H9 (cell line): ENCODE measurements around the gene OSTC. TPM values are rescaled to one million over a fixed set of nuclear protein-coding genes. Genes with fewer than 3 reads are reported as not detected.

ENCODE experiments used
- DNase-seq: peaks from one replicate; pipeline ENCODE4 v3.0.0-alpha.2; 2017
- H2AFZ ChIP-seq: one replicate; pipeline ENCODE4 v1.6.1; 2013; ENCODE audit warnings: mild to moderate bottlenecking, low read length, control low read depth, moderate library complexity
- H2AK5ac ChIP-seq: 2 replicates; pipeline ENCODE4 v1.6.1; 2013; ENCODE audit warnings: low read length, control low read depth, mixed read lengths; ENCODE audit not compliant: insufficient read length
- H2BK120ac ChIP-seq: one replicate; pipeline ENCODE4 v1.6.1; 2013; ENCODE audit warnings: low read depth, mild to moderate bottlenecking, low read length, control low read depth, inconsistent platforms; ENCODE audit not compliant: poor library complexity, severe bottlenecking
- H2BK12ac ChIP-seq: 2 replicates; pipeline ENCODE4 v1.6.1; 2013; ENCODE audit warnings: low read length, control low read depth, mixed read lengths, low read depth; ENCODE audit not compliant: insufficient read length
- H2BK15ac ChIP-seq: 2 replicates; pipeline ENCODE4 v1.6.1; 2013; ENCODE audit warnings: low read depth, low read length, control low read depth
- H2BK20ac ChIP-seq: one replicate; pipeline ENCODE4 v1.6.1; 2013; ENCODE audit warnings: low read depth, mild to moderate bottlenecking, low read length, control low read depth, inconsistent platforms; ENCODE audit not compliant: poor library complexity, severe bottlenecking
- H2BK5ac ChIP-seq: 2 replicates; pipeline ENCODE4 v1.6.1; 2013; ENCODE audit warnings: low read length, control low read depth, mixed read lengths; ENCODE audit not compliant: insufficient read length
- H3K14ac ChIP-seq: 2 replicates; pipeline ENCODE4 v1.6.1; 2013; ENCODE audit warnings: low read length, control low read depth; ENCODE audit not compliant: insufficient read depth
- H3K18ac ChIP-seq: 2 replicates; pipeline ENCODE4 v1.6.1; 2013; ENCODE audit warnings: low read depth, mild to moderate bottlenecking, mixed read lengths, low read length, control low read depth; ENCODE audit not compliant: insufficient read length
- H3K23ac ChIP-seq: 2 replicates; pipeline ENCODE4 v1.6.1; 2013; ENCODE audit warnings: low read length, control low read depth, mixed read lengths, low read depth; ENCODE audit not compliant: insufficient read length
- H3K23me2 ChIP-seq: 2 replicates; pipeline ENCODE4 v1.6.1; 2013; ENCODE audit warnings: low read depth, mild to moderate bottlenecking, mixed read lengths, low read length, control low read depth; ENCODE audit not compliant: insufficient read length, poor library complexity, severe bottlenecking
- H3K27ac ChIP-seq: 2 replicates; pipeline ENCODE4 v1.5.1; 2013; ENCODE audit warnings: low read length, control low read depth, mixed read lengths, low read depth; ENCODE audit not compliant: insufficient read length
- H3K27me3 ChIP-seq: 2 replicates; pipeline ENCODE4 v1.6.1; 2013; ENCODE audit warnings: low read length, control low read depth, inconsistent platforms; ENCODE audit not compliant: insufficient read depth
- H3K4ac ChIP-seq: 2 replicates; pipeline ENCODE4 v1.6.1; 2013; ENCODE audit warnings: low read depth, mild to moderate bottlenecking, control low read depth, inconsistent platforms, low read length, moderate library complexity
- H3K4me1 ChIP-seq: 2 replicates; pipeline ENCODE4 v1.6.1; 2013; ENCODE audit warnings: low read length, control low read depth, inconsistent platforms; ENCODE audit not compliant: insufficient read depth
- H3K4me2 ChIP-seq: 2 replicates; pipeline ENCODE4 v1.6.1; 2013; ENCODE audit warnings: low read length, control low read depth, mixed read lengths; ENCODE audit not compliant: insufficient read length, insufficient read depth
- H3K56ac ChIP-seq: 2 replicates; pipeline ENCODE4 v1.6.1; 2013; ENCODE audit warnings: low read depth, mild to moderate bottlenecking, mixed read lengths, low read length, control low read depth; ENCODE audit not compliant: insufficient read length
- H3K79me1 ChIP-seq: 2 replicates; pipeline ENCODE4 v1.6.1; 2013; ENCODE audit warnings: low read depth, mild to moderate bottlenecking, moderate library complexity, low read length, control low read depth, inconsistent platforms; ENCODE audit not compliant: insufficient read depth, poor library complexity, severe bottlenecking
- H3K79me2 ChIP-seq: 2 replicates; pipeline ENCODE4 v1.6.1; 2013; ENCODE audit warnings: low read length, control low read depth, inconsistent platforms; ENCODE audit not compliant: insufficient read depth
- H3K9ac ChIP-seq: 2 replicates; pipeline ENCODE4 v1.6.1; 2013; ENCODE audit warnings: low read length, control low read depth, mixed read lengths; ENCODE audit not compliant: insufficient read length; ENCODE audit errors: extremely low read depth
- H3K9me3 ChIP-seq: one replicate; pipeline ENCODE4 v1.6.1; 2013; ENCODE audit warnings: low read depth, low read length, inconsistent platforms; ENCODE audit not compliant: control insufficient read depth
- H3T11ph ChIP-seq: one replicate; pipeline ENCODE4 v1.6.1; 2013; ENCODE audit warnings: mild to moderate bottlenecking, low read length, control low read depth, inconsistent platforms
- H4K20me1 ChIP-seq: one replicate; pipeline ENCODE4 v1.6.1; 2013; ENCODE audit not compliant: control insufficient read depth, insufficient read length, insufficient read depth
- H4K5ac ChIP-seq: 2 replicates; pipeline ENCODE4 v1.6.1; 2013; ENCODE audit warnings: low read depth, mild to moderate bottlenecking, mixed read lengths, low read length, control low read depth; ENCODE audit not compliant: insufficient read length
- H4K8ac ChIP-seq: replicated peaks from 2 replicates; pipeline ENCODE4 v1.6.1; 2013; ENCODE audit warnings: low read length, control low read depth, mixed read lengths, low read depth; ENCODE audit not compliant: insufficient read length
- H4K91ac ChIP-seq: 2 replicates; pipeline ENCODE4 v1.6.1; 2013; ENCODE audit warnings: low read depth, mild to moderate bottlenecking, moderate library complexity, mixed read lengths, low read length, control low read depth; ENCODE audit not compliant: insufficient read length
- H3K27ac Mint-ChIP-seq, 3 experiments: 2 replicates in 2 of 3; 3 replicates in 1 of 3; pipeline ENCODE4 v1.8.0; 2020 to 2021; ENCODE audit warnings: mixed read lengths in 3 of 3, mild to moderate bottlenecking in 1 of 3, moderate library complexity in 1 of 3
- H3K27me3 Mint-ChIP-seq: 2 replicates; pipeline ENCODE4 v1.8.0; 2021; ENCODE audit warnings: low read depth, mild to moderate bottlenecking, moderate library complexity, mixed read lengths
- H3K36me3 Mint-ChIP-seq, 3 experiments: 2 replicates in 2 of 3; 3 replicates in 1 of 3; pipeline ENCODE4 v1.8.0; 2020 to 2021; ENCODE audit warnings: low read depth in 3 of 3, mixed read lengths in 3 of 3; ENCODE audit not compliant: insufficient read depth in 1 of 3
- H3K4me1 Mint-ChIP-seq, 2 experiments: 2 replicates each; pipeline ENCODE4 v1.8.0; 2020; ENCODE audit warnings: mixed read lengths in 2 of 2
- H3K4me3 Mint-ChIP-seq, 2 experiments: 2 replicates in 1 of 2; 3 replicates in 1 of 2; pipeline ENCODE4 v1.8.0; 2020 to 2021; ENCODE audit warnings: mild to moderate bottlenecking in 2 of 2, mixed read lengths in 2 of 2, moderate library complexity in 1 of 2
- H3K9me3 Mint-ChIP-seq, 2 experiments: 2 replicates in 1 of 2; 3 replicates in 1 of 2; pipeline ENCODE4 v1.8.0; 2020; ENCODE audit warnings: mild to moderate bottlenecking in 2 of 2, mixed read lengths in 2 of 2, moderate library complexity in 1 of 2
- CTCF ChIP-seq: fragments of 200-600 bp; sonication (generic); conservative IDR thresholded peaks from 3 replicates; pipeline ENCODE4 v1.8.0; 2021; ENCODE audit warnings: antibody characterized with exemption, mild to moderate bottlenecking
- WGBS: extraction: QIAGEN DNeasy Blood & Tissue Kit; methylation state at CpG from one replicate; pipeline ENCODE4 v1.1.7; 2013; ENCODE audit warnings: missing lambda C conversion rate, low lambda C conversion rate, mixed read lengths; ENCODE audit not compliant: insufficient read length; ENCODE audit errors: extremely low coverage; 5-methylcytosine and 5-hydroxymethylcytosine counted together
- total RNA-seq: library from RNA; stranded (reverse); gene quantifications from 2 replicates; pipeline ENCODE4 v1.2.1, GENCODE V29; 2021

Gene OSTC
- total RNA-seq, 1 experiment from 2014 or later: 130 TPM

- H3K23ac ChIP-seq: no peak overlapping the region
- H3T11ph ChIP-seq: no peak overlapping the region
- Mint-ChIP-seq H3K27ac (no peak overlapping the region), H3K4me1 (peaks cover 3 to 10% of the 10 kb centered on the region in 2 experiments; a peak in 3 of 4 replicates), H3K36me3 (no peaks in the 10 kb centered on the region), H3K4me3 (no peak overlapping the region), H3K9me3 (no peaks in the 10 kb centered on the region), H3K27me3 (no peaks in the 10 kb centered on the region)
- no CpG with 5 or more reads among the region's 4 CpGs for WGBS
- H3K27ac ChIP-seq: no peak overlapping the region
- H4K91ac ChIP-seq: no peak overlapping the region
- no peak overlapping the region for H3K9ac ChIP-seq
- H2BK120ac ChIP-seq: no peak overlapping the region
- H2BK5ac ChIP-seq: no peak overlapping the region
- no peaks in the 10 kb centered on the region for H4K20me1 ChIP-seq
- H3K4me2 ChIP-seq: no peak overlapping the region
- no peaks in the 10 kb centered on the region for H3K79me1 ChIP-seq
- H3K79me2 ChIP-seq: no peaks in the 10 kb centered on the region
- no peaks in the 10 kb centered on the region for H3K9me3 ChIP-seq
- H3K18ac ChIP-seq: no peak overlapping the region
- no peaks in the 10 kb centered on the region for H3K23me2 ChIP-seq
- no peak overlapping the region for H4K5ac ChIP-seq
- no peak overlapping the region for H3K4ac ChIP-seq
- H3K56ac ChIP-seq: no peak overlapping the region
- no peak overlapping the region for H4K8ac ChIP-seq
- H3K14ac ChIP-seq: no peak overlapping the region
- no peak for TF ChIP-seq CTCF
- H2BK15ac ChIP-seq: no peak overlapping the region
- H2AFZ ChIP-seq: no peak overlapping the region
- no peak overlapping the region for H2BK12ac ChIP-seq
- no peak overlapping the region for H2BK20ac ChIP-seq
- H2AK5ac ChIP-seq: no peak overlapping the region
- H3K4me1 ChIP-seq: no peaks in the 10 kb centered on the region
- DNase-seq: no peak
- no peaks in the 10 kb centered on the region for H3K27me3 ChIP-seq
Measured at GRCh38 chr4:108706289-108706688, 55.9 kb downstream of the OSTC start.
